Esophagus squamous epithelium (tissue), 4 donors: ENCODE results near the gene GPC3.

Experiments
- POLR2A ChIP-seq, 4 donors: fragments of 450-650 bp; IDR thresholded peaks; one replicate each; pipeline ENCODE4 v1.6.1; 2017; ENCODE audit warnings: antibody characterized with exemption in 4 of 4, mild to moderate bottlenecking in 4 of 4, moderate library complexity in 3 of 4
- TF ChIP-seq, protein P1 (sequence below), 6 experiments: fragments of 450-650 bp in 4 of 6; fragments of 200-600 bp in 2 of 6; sonication (generic) in 2 of 6; IDR thresholded peaks; one replicate each; pipeline ENCODE4 v1.5.1; 2016 to 2019; ENCODE audit warnings: antibody characterized with exemption in 6 of 6, mild to moderate bottlenecking in 4 of 6, moderate library complexity in 4 of 6

DNA sequence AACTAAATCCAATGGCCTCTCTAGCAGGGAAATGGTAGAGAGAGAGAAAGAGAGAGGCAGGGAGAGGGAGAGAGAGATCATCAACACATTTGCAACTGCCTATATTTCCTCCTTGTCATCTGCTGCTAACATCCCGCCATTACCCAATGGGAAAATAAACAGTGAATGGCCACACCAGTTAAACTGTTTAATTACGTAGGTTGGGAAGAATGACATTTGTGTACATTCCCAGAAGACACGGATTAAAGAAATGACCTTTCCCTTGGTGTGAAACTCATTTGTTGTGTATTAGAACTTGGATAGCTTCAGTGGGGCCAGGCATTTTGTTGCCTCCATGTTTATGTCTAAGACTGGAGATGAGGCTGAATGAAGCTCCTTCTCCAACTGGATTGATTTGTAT is 474.4 kb downstream of the GPC3 start:
- TF ChIP-seq, protein P1, sequence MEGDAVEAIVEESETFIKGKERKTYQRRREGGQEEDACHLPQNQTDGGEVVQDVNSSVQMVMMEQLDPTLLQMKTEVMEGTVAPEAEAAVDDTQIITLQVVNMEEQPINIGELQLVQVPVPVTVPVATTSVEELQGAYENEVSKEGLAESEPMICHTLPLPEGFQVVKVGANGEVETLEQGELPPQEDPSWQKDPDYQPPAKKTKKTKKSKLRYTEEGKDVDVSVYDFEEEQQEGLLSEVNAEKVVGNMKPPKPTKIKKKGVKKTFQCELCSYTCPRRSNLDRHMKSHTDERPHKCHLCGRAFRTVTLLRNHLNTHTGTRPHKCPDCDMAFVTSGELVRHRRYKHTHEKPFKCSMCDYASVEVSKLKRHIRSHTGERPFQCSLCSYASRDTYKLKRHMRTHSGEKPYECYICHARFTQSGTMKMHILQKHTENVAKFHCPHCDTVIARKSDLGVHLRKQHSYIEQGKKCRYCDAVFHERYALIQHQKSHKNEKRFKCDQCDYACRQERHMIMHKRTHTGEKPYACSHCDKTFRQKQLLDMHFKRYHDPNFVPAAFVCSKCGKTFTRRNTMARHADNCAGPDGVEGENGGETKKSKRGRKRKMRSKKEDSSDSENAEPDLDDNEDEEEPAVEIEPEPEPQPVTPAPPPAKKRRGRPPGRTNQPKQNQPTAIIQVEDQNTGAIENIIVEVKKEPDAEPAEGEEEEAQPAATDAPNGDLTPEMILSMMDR (IDR thresholded peaks at IDR 0.05) = no peak
- TF ChIP-seq POLR2A (IDR thresholded peaks at IDR 0.05) = no peak
